ENCODE data around the gene MOK. TPM values are rescaled to one million over a fixed set of nuclear protein-coding genes. Genes with fewer than 3 reads are reported as not detected.

MOK gene
- total RNA-seq, 1 donor from 2014 or later, result 38.7 TPM

GRCh38 chr14:102205560-102205959 lies 99.4 kb downstream of the MOK start:
- Mint-ChIP-seq H3K4me1 (ENCODE audit: low read depth) (no peaks in the 10 kb centered on the region), H3K27me3 (no peaks in the 10 kb centered on the region), H3K9me3 (ENCODE audit: low read depth) (no peaks in the 10 kb centered on the region), H3K4me3 (ENCODE audit: low read depth) (no peak overlapping the region), H3K36me3 (ENCODE audit: insufficient read depth) (peaks cover 5% of the 10 kb centered on the region), H3K27ac (no peak overlapping the region)
- TF ChIP-seq, protein P1, sequence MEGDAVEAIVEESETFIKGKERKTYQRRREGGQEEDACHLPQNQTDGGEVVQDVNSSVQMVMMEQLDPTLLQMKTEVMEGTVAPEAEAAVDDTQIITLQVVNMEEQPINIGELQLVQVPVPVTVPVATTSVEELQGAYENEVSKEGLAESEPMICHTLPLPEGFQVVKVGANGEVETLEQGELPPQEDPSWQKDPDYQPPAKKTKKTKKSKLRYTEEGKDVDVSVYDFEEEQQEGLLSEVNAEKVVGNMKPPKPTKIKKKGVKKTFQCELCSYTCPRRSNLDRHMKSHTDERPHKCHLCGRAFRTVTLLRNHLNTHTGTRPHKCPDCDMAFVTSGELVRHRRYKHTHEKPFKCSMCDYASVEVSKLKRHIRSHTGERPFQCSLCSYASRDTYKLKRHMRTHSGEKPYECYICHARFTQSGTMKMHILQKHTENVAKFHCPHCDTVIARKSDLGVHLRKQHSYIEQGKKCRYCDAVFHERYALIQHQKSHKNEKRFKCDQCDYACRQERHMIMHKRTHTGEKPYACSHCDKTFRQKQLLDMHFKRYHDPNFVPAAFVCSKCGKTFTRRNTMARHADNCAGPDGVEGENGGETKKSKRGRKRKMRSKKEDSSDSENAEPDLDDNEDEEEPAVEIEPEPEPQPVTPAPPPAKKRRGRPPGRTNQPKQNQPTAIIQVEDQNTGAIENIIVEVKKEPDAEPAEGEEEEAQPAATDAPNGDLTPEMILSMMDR (IDR thresholded peaks at IDR 0.05; ENCODE audit: unreplicated experiment), result no peak
- DNase-seq (ENCODE audit: low spot score, unreplicated experiment), result no peak

- no peaks in the 10 kb centered on the region for H3K27me3 Mint-ChIP-seq
- no peak for DNase-seq (ENCODE audit: low spot score, unreplicated experiment)
- TF ChIP-seq, protein P1 (IDR thresholded peaks at IDR 0.05; ENCODE audit: unreplicated experiment), result no peak
- no peak overlapping the region for H3K4me3 Mint-ChIP-seq (ENCODE audit: low read depth)
- H3K9me3 Mint-ChIP-seq (ENCODE audit: low read depth), result no peaks in the 10 kb centered on the region
- H3K4me1 Mint-ChIP-seq (ENCODE audit: low read depth), result no peaks in the 10 kb centered on the region
- H3K27ac Mint-ChIP-seq, result no peak overlapping the region
- peaks cover 3% of the 10 kb centered on the region for H3K36me3 Mint-ChIP-seq (ENCODE audit: insufficient read depth)
Measured at GRCh38 chr14:102203382-102203781, 101.6 kb downstream of the MOK start.

- H3K36me3 Mint-ChIP-seq (ENCODE audit: insufficient read depth), result peaks cover 3% of the 10 kb centered on the region
- no peak overlapping the region for H3K27ac Mint-ChIP-seq
- no peak for DNase-seq (ENCODE audit: low spot score, unreplicated experiment)
- no peaks in the 10 kb centered on the region for H3K4me1 Mint-ChIP-seq (ENCODE audit: low read depth)
- H3K9me3 Mint-ChIP-seq (ENCODE audit: low read depth), result no peaks in the 10 kb centered on the region
- H3K4me3 Mint-ChIP-seq (ENCODE audit: low read depth), result no peak overlapping the region
- no peaks in the 10 kb centered on the region for H3K27me3 Mint-ChIP-seq
- TF ChIP-seq, protein P1 (IDR thresholded peaks at IDR 0.05; ENCODE audit: unreplicated experiment), result no peak
Measured at GRCh38 chr14:102202944-102203343, 102.0 kb downstream of the MOK start.

DNA sequence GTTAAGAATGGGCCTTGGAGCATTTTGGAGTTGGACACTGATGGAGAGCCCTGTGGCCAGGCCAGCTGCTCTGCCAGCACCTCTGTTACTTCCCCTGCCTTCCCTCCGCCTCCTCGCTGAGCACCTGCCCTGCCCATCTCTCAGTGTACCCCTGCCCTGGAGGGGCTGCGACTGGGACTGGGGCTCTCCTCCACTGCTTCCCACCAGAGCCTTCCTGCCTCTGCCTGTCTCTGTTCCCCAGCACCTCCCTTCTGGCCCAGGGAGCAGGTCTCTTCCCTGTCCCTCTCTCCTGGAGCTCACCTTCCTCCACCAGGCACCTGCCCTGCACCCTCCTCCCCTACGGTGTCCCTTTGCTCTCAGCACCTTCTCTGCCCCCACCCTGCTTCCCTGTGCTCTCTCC lies 103.2 kb downstream of the MOK start:
- H3K36me3 Mint-ChIP-seq (ENCODE audit: insufficient read depth), result peaks cover 5% of the 10 kb centered on the region
- no peak for DNase-seq (ENCODE audit: low spot score, unreplicated experiment)
- no peaks in the 10 kb centered on the region for H3K27me3 Mint-ChIP-seq
- H3K4me1 Mint-ChIP-seq (ENCODE audit: low read depth), result no peaks in the 10 kb centered on the region
- no peaks in the 10 kb centered on the region for H3K9me3 Mint-ChIP-seq (ENCODE audit: low read depth)
- TF ChIP-seq, protein P1 (IDR thresholded peaks at IDR 0.05; ENCODE audit: unreplicated experiment), result no peak
- H3K27ac Mint-ChIP-seq, result no peak overlapping the region
- H3K4me3 Mint-ChIP-seq (ENCODE audit: low read depth), result no peak overlapping the region

- no peak for DNase-seq (ENCODE audit: low spot score, unreplicated experiment)
- H3K27ac Mint-ChIP-seq, result no peak overlapping the region
- peaks cover 5% of the 10 kb centered on the region for H3K36me3 Mint-ChIP-seq (ENCODE audit: insufficient read depth)
- no peaks in the 10 kb centered on the region for H3K27me3 Mint-ChIP-seq
- TF ChIP-seq, protein P1 (IDR thresholded peaks at IDR 0.05; ENCODE audit: unreplicated experiment), result no peak
- no peaks in the 10 kb centered on the region for H3K9me3 Mint-ChIP-seq (ENCODE audit: low read depth)
- H3K4me1 Mint-ChIP-seq (ENCODE audit: low read depth), result peaks cover 2% of the 10 kb centered on the region
- no peak overlapping the region for H3K4me3 Mint-ChIP-seq (ENCODE audit: low read depth)
Measured at GRCh38 chr14:102201353-102201738, 103.6 kb downstream of the MOK start.

All from progenitor cell of endocrine pancreas (in vitro differentiated cells).